Right lobe of liver (tissue), 6 donors: ENCODE data around the gene PROX1. TPM values are rescaled to one million over a fixed set of nuclear protein-coding genes. Genes with fewer than 3 reads are reported as not detected.

Source experiments
- ATAC-seq, 4 donors: fragments of 200-7000 bp; cut with Tn5 transposase; one replicate each; pipeline ENCODE4 v1.9.1; 2020; ENCODE audit warnings: mild to moderate bottlenecking in 4 of 4, moderate library complexity in 4 of 4
- DNase-seq, 3 donors: peaks; one replicate each; pipeline ENCODE4 v3.0.0-alpha.2; 2020
- H3K27ac ChIP-seq, 3 donors: fragments of 200-600 bp; one replicate each; pipeline ENCODE4 v1.8.0; 2022
- H3K27me3 ChIP-seq, 2 donors: fragments of 200-600 bp; one replicate each; pipeline ENCODE4 v1.8.0; 2022
- H3K36me3 ChIP-seq, 4 donors: fragments of 200-600 bp; sonication (generic) in 1 of 4; one replicate each; pipeline versions ENCODE4 v1.5.1 to v1.8.0; 2017 to 2022; ENCODE audit warnings: control low read depth in 1 of 4
- H3K4me1 ChIP-seq, 4 donors: fragments of 200-600 bp; sonication (generic) in 1 of 4; one replicate each; pipeline versions ENCODE4 v1.5.1 to v1.8.0; 2017 to 2022; ENCODE audit warnings: control low read depth in 1 of 4
- H3K4me3 ChIP-seq, 3 donors: fragments of 200-600 bp; one replicate each; pipeline ENCODE4 v1.8.0; 2022
- H3K9me3 ChIP-seq, 4 donors: fragments of 200-600 bp; sonication (generic) in 1 of 4; one replicate each; pipeline versions ENCODE4 v1.5.1 to v1.8.0; 2017 to 2022; ENCODE audit warnings: control low read depth in 1 of 4
- CTCF ChIP-seq, 4 donors: fragments of 200-600 bp in 3 of 4; fragments of 450-650 bp in 1 of 4; IDR thresholded peaks; one replicate each; pipeline versions ENCODE4 v1.5.1 to v1.8.0; 2016 to 2022; ENCODE audit warnings: antibody characterized with exemption in 4 of 4, mild to moderate bottlenecking in 2 of 4
- POLR2A ChIP-seq: fragments of 450-650 bp; IDR thresholded peaks from one replicate; pipeline ENCODE4 v1.6.1; 2017; ENCODE audit warnings: antibody characterized with exemption, mild to moderate bottlenecking
- WGBS: methylation state at CpG from one replicate; pipeline ENCODE4 v1.1.6; 2018; ENCODE audit warnings: low coverage, low lambda C conversion rate; ENCODE audit not compliant: insufficient coverage; ENCODE audit errors: missing lambda C conversion rate; 5-methylcytosine and 5-hydroxymethylcytosine counted together
- intact Hi-C, 2 donors: fragments of 100-400 bp; cut with DNase I; formaldehyde crosslinking; loops; one replicate each; pipeline versions ENCODE4 v1.11.2 to v1.14.1; 2022
- total RNA-seq, 6 experiments: library from RNA; depleted of rRNA in 2 of 6; stranded (reverse); fragments of >200 nt in 2 of 6; fragmentation: NEBNext Ultra II Directional in 3 of 6; extraction: Animal tissue kit (Norgen Biotek cat#: 25700) in 3 of 6; gene quantifications; one replicate each; pipeline versions ENCODE4 v1.1.0 to v1.2.4, GENCODE V29; 2016 to 2023
- donor health status: DM: no; HTN: yes; CAD: no.
- donor health status: DM: no; HTN: no; CAD: no.
- donor health status: DM: no; HTN: no; CAD: no.
- donor health status: DM: no; HTN: yes; CAD: no.
- donor health status: DM: no; HTN: yes; CAD: no.

Gene PROX1
- total RNA-seq, 6 experiments from 2014 or later = 79.6 to 186 (median 164) TPM

- no peaks in the 10 kb centered on the region for H3K36me3 ChIP-seq
- WGBS = 1% methylated on average over 6 of the region's 6 CpGs
- no peaks in the 10 kb centered on the region for H3K9me3 ChIP-seq
- peak overlapping the region; percentile 60 to 75 (median 63) for H3K4me3 ChIP-seq
- DNase-seq (no peak), ATAC-seq (no peak)
- H3K4me1 ChIP-seq = peaks cover 0 to 8% (median 0%) of the 10 kb centered on the region in 4 donors
- H3K27me3 ChIP-seq = no peaks in the 10 kb centered on the region
- TF ChIP-seq POLR2A = no peak
- no peak for TF ChIP-seq CTCF (IDR thresholded peaks at IDR 0.05)
- intact Hi-C loops = no loop called here
- H3K27ac ChIP-seq = peak overlapping the region; percentile 90 to 98 (median 96)
Observed at GRCh38 chr1:213986925-213987250, 885 bp upstream of the PROX1 start.

DNA sequence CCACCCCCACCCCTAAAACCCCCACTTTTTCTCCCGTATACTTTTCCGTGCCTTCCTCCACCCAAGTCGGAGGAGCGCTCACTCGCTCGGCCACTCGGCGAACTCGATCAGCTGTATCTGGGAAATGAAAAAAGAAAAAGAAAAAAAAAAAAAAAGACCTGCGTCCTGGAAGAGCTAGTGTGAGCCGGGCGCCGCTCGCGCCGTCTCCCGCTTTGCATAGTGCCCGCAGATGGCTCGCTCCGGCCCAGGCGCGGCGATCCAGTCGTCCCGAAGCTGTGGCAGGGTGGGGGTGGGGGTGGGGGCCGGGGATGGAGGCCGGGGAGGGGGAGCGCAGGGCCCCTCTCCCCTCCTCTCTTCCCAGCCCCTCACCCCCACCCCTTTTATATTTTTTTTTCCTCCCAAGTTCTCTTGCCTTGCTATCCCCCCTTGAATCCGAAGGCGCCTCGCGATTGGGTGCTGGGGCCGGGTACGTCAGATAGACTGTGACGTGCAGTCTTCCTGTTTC is 299 bp upstream of the PROX1 start:
- no peaks in the 10 kb centered on the region for H3K9me3 ChIP-seq
- TF ChIP-seq POLR2A (no peak), CTCF (IDR thresholded peaks at IDR 0.05) (no peak)
- H3K36me3 ChIP-seq = no peaks in the 10 kb centered on the region
- WGBS = 0% methylated on average over 31 of the region's 35 CpGs
- H3K27me3 ChIP-seq = no peaks in the 10 kb centered on the region
- DNase-seq (peak; percentile 82 to 93 (median 88)), ATAC-seq (peak; percentile 6 to 41 (median 7))
- H3K4me1 ChIP-seq = peaks cover 0 to 7% (median 0%) of the 10 kb centered on the region in 4 donors
- peak overlapping the region; percentile 90 to 98 (median 96) for H3K27ac ChIP-seq
- peak overlapping the region; percentile 60 to 75 (median 63) for H3K4me3 ChIP-seq
- intact Hi-C loops = no loop called here

DNA sequence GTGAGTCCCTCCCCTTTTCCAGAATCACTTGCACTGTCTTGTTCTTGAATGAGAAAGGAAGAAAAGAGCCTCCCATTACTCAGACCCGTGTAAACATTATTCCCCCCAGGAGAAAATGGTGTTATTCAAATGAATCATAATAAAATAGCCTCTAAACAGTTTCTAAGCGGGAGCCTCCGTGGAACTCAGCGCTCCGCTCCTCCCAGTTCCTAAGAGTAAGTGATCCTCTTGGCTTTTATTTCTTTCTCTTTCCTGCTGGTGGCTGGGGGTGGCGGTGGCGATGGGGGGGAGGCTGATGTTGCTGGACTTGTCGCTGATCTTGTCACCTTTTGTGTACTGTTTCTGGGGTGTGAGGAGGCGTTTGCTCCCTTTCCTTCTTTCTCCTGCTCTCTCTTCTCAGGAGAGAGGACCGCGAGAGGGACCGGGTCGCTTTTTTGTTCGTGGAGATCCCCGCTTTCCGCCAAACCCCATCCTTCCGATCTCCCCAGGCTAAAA is 781 bp downstream of the PROX1 start:
- intact Hi-C loops = no loop called here
- TF ChIP-seq POLR2A = no peak
- no peak for TF ChIP-seq CTCF (IDR thresholded peaks at IDR 0.05)
- H3K4me1 ChIP-seq = peaks cover 0 to 16% (median 0%) of the 10 kb centered on the region in 4 donors
- under 1% methylated on average over 17 of the region's 17 CpGs for WGBS
- no peaks in the 10 kb centered on the region for H3K36me3 ChIP-seq
- no peak for ATAC-seq
- peak overlapping the region; percentile 60 to 75 (median 63) for H3K4me3 ChIP-seq
- peak overlapping the region; percentile 90 to 98 (median 96) for H3K27ac ChIP-seq
- DNase-seq = no peak
- no peaks in the 10 kb centered on the region for H3K27me3 ChIP-seq
- no peaks in the 10 kb centered on the region for H3K9me3 ChIP-seq

DNA sequence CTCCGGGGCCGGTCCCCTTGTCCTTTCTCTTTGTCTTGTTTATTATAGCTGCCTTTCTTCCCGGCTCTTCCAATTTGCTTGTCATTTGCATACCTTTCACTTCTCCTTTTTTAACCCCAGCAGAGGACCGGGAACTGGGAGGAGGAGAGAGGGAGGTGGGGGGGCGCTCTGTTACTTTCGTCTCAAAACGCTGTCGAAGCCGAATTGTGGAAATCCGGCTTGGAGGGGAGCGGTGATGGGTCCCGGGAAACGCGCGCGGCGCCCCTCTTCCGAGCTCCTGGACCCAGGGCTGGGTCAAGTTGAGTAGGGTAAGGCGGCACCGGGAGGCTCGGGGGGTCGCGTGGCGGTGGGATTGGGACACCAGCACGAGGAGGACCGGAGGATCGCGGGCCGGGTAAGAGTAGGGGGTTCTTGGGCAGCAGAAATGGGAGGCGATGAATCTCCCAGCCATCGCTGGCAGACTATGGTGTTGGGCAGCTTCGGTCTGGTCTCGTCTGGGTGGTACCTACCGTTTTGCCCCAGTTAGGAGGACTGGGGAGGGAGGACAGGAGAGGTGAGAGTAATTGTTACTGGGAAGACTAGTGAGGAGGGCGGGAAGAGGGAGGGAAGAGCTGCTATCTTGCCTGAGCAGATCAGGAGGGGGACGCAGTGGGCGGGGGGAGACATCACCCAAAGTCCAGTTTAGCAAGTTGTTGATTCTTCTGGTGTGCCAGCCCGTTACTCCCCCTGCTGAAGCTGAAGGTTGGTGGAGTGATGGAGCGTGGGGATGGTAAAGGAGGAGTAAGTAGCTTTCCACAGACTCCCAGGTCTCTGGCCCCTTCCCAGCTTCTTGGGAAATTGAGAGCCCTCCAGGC is 1.5 kb downstream of the PROX1 start:
- intact Hi-C loops = no loop called here
- H3K27me3 ChIP-seq = no peaks in the 10 kb centered on the region
- no peaks in the 10 kb centered on the region for H3K36me3 ChIP-seq
- WGBS = 1% methylated on average over 37 of the region's 39 CpGs
- peak overlapping the region; percentile 90 to 98 (median 96) for H3K27ac ChIP-seq
- peaks cover 0 to 18% (median 0%) of the 10 kb centered on the region in 4 donors for H3K4me1 ChIP-seq
- no peaks in the 10 kb centered on the region for H3K9me3 ChIP-seq
- peak overlapping the region; percentile 60 to 75 (median 63) for H3K4me3 ChIP-seq
- TF ChIP-seq POLR2A (peak; percentile 35), CTCF (IDR thresholded peaks at IDR 0.05) (no peak)
- DNase-seq (peak; percentile 52 to 80 (median 80)), ATAC-seq (peak; percentile 23 to 53 (median 40))
